ENCODE measurements around the gene PTPN3.

The PTPN3 gene

GRCh38 chr9:109418827-109419226, 79.3 kb downstream of the PTPN3 start:
- no peak for DNase-seq

- DNase-seq = no peak
Observed at GRCh38 chr9:109417585-109418544, 80.2 kb downstream of the PTPN3 start.

GRCh38 chr9:109417054-109417453, 81.1 kb downstream of the PTPN3 start:
- DNase-seq = no peak

- DNase-seq = no peak
Observed at GRCh38 chr9:109416135-109416706, 81.9 kb downstream of the PTPN3 start.

- no peak for DNase-seq
Observed at GRCh38 chr9:109414125-109414785, 83.9 kb downstream of the PTPN3 start.

- peak; percentile 33 for DNase-seq
Observed at GRCh38 chr9:109411798-109412352, 86.2 kb downstream of the PTPN3 start.

- no peak for DNase-seq
Observed at GRCh38 chr9:109411069-109411761, 86.9 kb downstream of the PTPN3 start.

- DNase-seq = no peak
Observed at GRCh38 chr9:109409773-109410397, 88.2 kb downstream of the PTPN3 start.

GRCh38 chr9:109408759-109409462, 89.2 kb downstream of the PTPN3 start:
- no peak for DNase-seq

- DNase-seq = no peak
Observed at GRCh38 chr9:109403766-109404320, 94.3 kb downstream of the PTPN3 start.

- no peak for DNase-seq
Observed at GRCh38 chr9:109403116-109403515, 95.0 kb downstream of the PTPN3 start.

GRCh38 chr9:109401990-109402318, 96.2 kb downstream of the PTPN3 start:
- DNase-seq = no peak

- peak; percentile 22 for DNase-seq
Observed at GRCh38 chr9:109401169-109401989, 96.7 kb downstream of the PTPN3 start.

GRCh38 chr9:109399258-109399767, 98.8 kb downstream of the PTPN3 start:
- no peak for DNase-seq

- DNase-seq = no peak
Observed at GRCh38 chr9:109391176-109391575, 106.9 kb downstream of the PTPN3 start.

GRCh38 chr9:109387856-109388255, 110.3 kb downstream of the PTPN3 start:
- no peak for DNase-seq

- DNase-seq = no peak
Observed at GRCh38 chr9:109387206-109387605, 110.9 kb downstream of the PTPN3 start.

GRCh38 chr9:109385499-109385898, 112.6 kb downstream of the PTPN3 start:
- DNase-seq = no peak

GRCh38 chr9:109383947-109384346, 114.2 kb downstream of the PTPN3 start:
- no peak for DNase-seq

- no peak for DNase-seq
Observed at GRCh38 chr9:109383356-109383755, 114.8 kb downstream of the PTPN3 start.
